Activated gamma-delta T cell treated with Interleukin-2 at 50 U/mL for 16 hours (primary cell): ENCODE data around the gene GATC.

Experiments
- DNase-seq: peaks from one replicate; pipeline ENCODE4 v3.0.0-alpha.2; 2020

GATC gene

GRCh38 chr12:120498870-120499515 lies 52.7 kb downstream of the GATC start:
- DNase-seq, result no peak

- no peak for DNase-seq
Observed at GRCh38 chr12:120500581-120500980, 54.3 kb downstream of the GATC start.

- DNase-seq, result no peak
Observed at GRCh38 chr12:120504587-120504986, 58.3 kb downstream of the GATC start.

GRCh38 chr12:120508537-120508936 lies 62.3 kb downstream of the GATC start:
- no peak for DNase-seq
